Fibroblast of the aortic adventitia (primary cell): Measurements from ENCODE around the gene SULT2B1. TPM values are rescaled to one million over a fixed set of nuclear protein-coding genes. Genes with fewer than 3 reads are reported as not detected.

ENCODE experiments used
- DNase-seq: peaks from one replicate; pipeline ENCODE4 v3.0.0-alpha.2; 2010; ENCODE audit warnings: low read depth
- H3K4me3 ChIP-seq: 2 replicates; pipeline ENCODE4 v1.5.1; 2011; ENCODE audit warnings: low read depth, mild to moderate bottlenecking, control low read depth, low read length, moderate library complexity
- CTCF ChIP-seq: IDR thresholded peaks from 2 replicates; pipeline ENCODE4 v1.5.1; 2011; ENCODE audit warnings: mild to moderate bottlenecking, low read length, control low read depth, inconsistent platforms; ENCODE audit not compliant: insufficient read depth
- total RNA-seq: library from RNA; depleted of rRNA; stranded (reverse); fragments of >200 nt; gene quantifications from 2 replicates; pipeline ENCODE4 v1.2.3, GENCODE V29; 2012; ENCODE audit warnings: low replicate concordance

Gene SULT2B1
- total RNA-seq, 1 donor: not detected

DNA sequence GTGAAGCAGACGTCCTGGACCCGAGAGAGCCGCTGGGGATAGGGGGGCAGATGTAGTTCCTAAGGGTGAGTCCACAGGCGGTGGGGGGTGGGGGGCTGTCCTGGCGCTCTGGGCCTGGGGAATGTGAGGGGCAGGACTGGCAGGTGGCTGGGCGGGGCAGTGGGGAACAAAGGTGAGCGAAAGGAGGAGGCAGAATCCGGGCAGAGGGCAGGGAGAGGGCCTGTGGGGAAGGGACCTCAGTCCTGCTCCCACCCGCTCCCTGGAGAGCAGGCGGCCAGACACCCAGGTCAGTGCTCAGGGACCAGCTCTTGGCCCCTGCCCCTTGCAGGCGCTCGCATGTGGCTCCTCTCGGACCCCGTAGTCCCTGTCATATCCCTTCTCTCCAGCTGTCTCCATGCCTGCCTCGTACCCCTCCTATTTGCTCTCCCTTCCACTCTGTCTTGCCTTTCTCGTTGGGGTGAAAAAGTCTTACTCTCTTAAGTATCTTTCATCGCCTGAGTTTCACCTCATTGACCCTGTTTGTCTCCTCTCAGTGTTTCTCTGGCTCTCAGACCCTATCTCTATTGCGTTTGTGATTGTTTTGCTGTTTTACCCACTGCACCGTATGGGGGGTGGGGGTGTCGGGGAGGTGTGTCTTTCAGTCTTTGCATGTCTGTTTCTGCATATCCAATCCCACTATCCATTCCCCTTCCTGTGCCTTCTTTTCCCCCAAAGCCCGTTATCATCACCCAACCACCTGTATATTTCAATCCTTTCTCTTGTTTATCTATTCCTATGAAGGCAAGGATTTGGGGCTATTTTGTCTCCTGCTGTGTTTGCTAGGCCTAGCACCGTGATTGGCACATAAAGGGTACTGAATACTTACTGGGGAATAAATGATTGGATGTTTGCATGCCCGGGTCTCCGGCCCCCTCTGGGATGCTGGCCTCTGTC is 73.1 kb downstream of the SULT2B1 start:
- no peak for DNase-seq
- peak overlapping the region; percentile 72 for H3K4me3 ChIP-seq
- no peak for TF ChIP-seq CTCF

DNA sequence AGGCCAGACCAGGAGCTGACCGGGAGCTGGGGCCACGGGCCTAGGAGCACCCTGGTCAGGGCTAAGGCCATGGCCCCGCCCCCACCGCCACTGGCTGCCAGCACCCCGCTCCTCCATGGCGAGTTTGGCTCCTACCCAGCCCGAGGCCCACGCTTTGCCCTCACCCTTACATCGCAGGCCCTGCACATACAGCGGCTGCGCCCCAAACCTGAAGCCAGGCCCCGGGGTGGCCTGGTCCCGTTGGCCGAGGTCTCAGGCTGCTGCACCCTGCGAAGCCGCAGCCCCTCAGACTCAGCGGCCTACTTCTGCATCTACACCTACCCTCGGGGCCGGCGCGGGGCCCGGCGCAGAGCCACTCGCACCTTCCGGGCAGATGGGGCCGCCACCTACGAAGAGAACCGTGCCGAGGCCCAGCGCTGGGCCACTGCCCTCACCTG is 73.9 kb downstream of the SULT2B1 start:
- H3K4me3 ChIP-seq: no peak overlapping the region
- TF ChIP-seq CTCF: no peak
- DNase-seq: no peak

- no peak for TF ChIP-seq CTCF
- no peak for DNase-seq
Measured at GRCh38 chr19:48627201-48627864, 75.4 kb downstream of the SULT2B1 start.

DNA sequence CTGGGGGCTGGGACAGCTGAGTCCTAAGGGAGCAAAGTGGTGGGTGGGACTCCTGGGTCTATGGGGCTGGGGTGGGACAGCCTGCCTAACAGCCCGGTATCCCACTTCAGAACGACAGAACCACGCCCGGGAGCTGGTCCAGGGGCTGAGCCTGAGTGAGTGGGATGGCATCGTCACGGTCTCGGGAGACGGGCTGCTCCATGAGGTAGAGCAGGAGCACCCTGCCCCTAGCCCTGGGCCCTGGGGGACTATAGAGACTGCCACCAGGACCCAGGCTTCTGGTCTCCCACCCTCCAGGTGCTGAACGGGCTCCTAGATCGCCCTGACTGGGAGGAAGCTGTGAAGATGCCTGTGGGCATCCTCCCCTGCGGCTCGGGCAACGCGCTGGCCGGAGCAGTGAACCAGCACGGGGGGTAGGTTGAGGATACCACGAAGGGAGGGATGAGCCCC is 75.9 kb downstream of the SULT2B1 start:
- DNase-seq: no peak
- no peak overlapping the region for H3K4me3 ChIP-seq
- TF ChIP-seq CTCF: no peak

More at GRCh38 chr19:48627201-48627864, 75.4 kb downstream of the SULT2B1 start:
- no peak overlapping the region for H3K4me3 ChIP-seq

- DNase-seq: no peak
- no peak overlapping the region for H3K4me3 ChIP-seq
- no peak for TF ChIP-seq CTCF
Measured at GRCh38 chr19:48628486-48629296, 76.7 kb downstream of the SULT2B1 start.

GRCh38 chr19:48629297-48629598 is 77.3 kb downstream of the SULT2B1 start:
- DNase-seq: no peak
- no peak for TF ChIP-seq CTCF
- no peak overlapping the region for H3K4me3 ChIP-seq
